Astrocyte of the cerebellum (primary cell): ENCODE data around the gene ELFN1.

Experiments
- DNase-seq: peaks from one replicate; pipeline ENCODE4 v3.0.0-alpha.2; 2011; ENCODE audit warnings: low read depth
- H3K4me3 ChIP-seq: 2 replicates; pipeline ENCODE4 v1.5.1; 2011; ENCODE audit warnings: mild to moderate bottlenecking, low read depth, low read length, moderate library complexity
- in situ Hi-C: cut with HindIII; loops from 2 replicates; pipeline ENCODE4 v1.10.0; 2017; ENCODE audit warnings: low sequenced_read_pairs
- TF ChIP-seq, protein P1 (sequence below): IDR thresholded peaks from 2 replicates; pipeline ENCODE4 v1.5.1; 2012; ENCODE audit warnings: low read length, low read depth, moderate library complexity, mild to moderate bottlenecking; ENCODE audit errors: missing control alignments

Gene ELFN1

GRCh38 chr7:1670894-1671593 lies 967 bp downstream of the ELFN1 start:
- in situ Hi-C loops: no loop called here
- DNase-seq: no peak

GRCh38 chr7:1671594-1672451 lies 1.7 kb downstream of the ELFN1 start:
- H3K4me3 ChIP-seq: no peak overlapping the region
- in situ Hi-C loops: no loop called here
- TF ChIP-seq, protein P1, sequence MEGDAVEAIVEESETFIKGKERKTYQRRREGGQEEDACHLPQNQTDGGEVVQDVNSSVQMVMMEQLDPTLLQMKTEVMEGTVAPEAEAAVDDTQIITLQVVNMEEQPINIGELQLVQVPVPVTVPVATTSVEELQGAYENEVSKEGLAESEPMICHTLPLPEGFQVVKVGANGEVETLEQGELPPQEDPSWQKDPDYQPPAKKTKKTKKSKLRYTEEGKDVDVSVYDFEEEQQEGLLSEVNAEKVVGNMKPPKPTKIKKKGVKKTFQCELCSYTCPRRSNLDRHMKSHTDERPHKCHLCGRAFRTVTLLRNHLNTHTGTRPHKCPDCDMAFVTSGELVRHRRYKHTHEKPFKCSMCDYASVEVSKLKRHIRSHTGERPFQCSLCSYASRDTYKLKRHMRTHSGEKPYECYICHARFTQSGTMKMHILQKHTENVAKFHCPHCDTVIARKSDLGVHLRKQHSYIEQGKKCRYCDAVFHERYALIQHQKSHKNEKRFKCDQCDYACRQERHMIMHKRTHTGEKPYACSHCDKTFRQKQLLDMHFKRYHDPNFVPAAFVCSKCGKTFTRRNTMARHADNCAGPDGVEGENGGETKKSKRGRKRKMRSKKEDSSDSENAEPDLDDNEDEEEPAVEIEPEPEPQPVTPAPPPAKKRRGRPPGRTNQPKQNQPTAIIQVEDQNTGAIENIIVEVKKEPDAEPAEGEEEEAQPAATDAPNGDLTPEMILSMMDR: no peak
- no peak for DNase-seq

More at GRCh38 chr7:1670894-1671593, 967 bp downstream of the ELFN1 start:
- TF ChIP-seq, protein P1: no peak
- no peak overlapping the region for H3K4me3 ChIP-seq

DNA sequence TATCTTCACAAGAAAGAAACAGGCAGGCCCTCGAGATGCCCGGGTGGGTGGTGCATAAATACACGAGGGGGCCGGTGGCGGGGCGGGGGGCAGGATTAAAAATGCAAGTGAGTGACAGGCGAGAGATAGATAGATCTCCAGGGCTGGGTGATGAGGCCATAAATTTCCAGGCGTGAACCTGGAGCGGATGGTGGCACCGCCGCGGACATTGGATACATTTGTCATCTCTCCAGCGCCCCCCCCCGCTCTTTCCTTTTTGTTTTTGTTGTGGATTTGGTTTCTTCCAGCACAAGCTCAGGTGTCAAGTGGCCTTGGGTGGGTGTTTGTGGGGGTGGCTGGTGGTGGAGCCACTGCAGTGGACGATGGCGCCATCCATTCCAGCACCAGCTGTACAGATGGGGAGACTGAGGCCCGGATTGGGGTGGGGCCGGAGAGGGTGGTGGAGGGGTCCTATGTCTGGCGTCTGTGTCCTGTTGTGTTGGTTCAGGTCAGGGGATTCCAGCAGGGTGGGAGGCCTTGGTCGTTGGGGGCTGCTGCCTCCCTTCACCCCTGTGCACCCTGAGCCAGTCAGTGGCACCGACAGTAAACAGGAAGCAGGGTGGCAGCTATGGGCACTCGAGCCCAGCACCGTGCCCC lies 2.9 kb downstream of the ELFN1 start:
- in situ Hi-C loops: no loop called here
- no peak for DNase-seq
- TF ChIP-seq, protein P1: no peak
- H3K4me3 ChIP-seq: no peak overlapping the region

GRCh38 chr7:1673581-1674118 lies 3.6 kb downstream of the ELFN1 start:
- no peak overlapping the region for H3K4me3 ChIP-seq
- TF ChIP-seq, protein P1: no peak
- DNase-seq: no peak
- in situ Hi-C loops: no loop called here

GRCh38 chr7:1674161-1675035 lies 4.3 kb downstream of the ELFN1 start:
- no peak for DNase-seq
- no peak overlapping the region for H3K4me3 ChIP-seq
- TF ChIP-seq, protein P1: no peak
- in situ Hi-C loops: no loop called here
